ENCODE data around the gene PELI2. TPM values are rescaled to one million over a fixed set of nuclear protein-coding genes. Genes with fewer than 3 reads are reported as not detected.

The PELI2 gene
- total and polyA plus RNA-seq, 5 experiments from 2014 or later = 0.91 to 14.1 (median 1.9) TPM

DNA sequence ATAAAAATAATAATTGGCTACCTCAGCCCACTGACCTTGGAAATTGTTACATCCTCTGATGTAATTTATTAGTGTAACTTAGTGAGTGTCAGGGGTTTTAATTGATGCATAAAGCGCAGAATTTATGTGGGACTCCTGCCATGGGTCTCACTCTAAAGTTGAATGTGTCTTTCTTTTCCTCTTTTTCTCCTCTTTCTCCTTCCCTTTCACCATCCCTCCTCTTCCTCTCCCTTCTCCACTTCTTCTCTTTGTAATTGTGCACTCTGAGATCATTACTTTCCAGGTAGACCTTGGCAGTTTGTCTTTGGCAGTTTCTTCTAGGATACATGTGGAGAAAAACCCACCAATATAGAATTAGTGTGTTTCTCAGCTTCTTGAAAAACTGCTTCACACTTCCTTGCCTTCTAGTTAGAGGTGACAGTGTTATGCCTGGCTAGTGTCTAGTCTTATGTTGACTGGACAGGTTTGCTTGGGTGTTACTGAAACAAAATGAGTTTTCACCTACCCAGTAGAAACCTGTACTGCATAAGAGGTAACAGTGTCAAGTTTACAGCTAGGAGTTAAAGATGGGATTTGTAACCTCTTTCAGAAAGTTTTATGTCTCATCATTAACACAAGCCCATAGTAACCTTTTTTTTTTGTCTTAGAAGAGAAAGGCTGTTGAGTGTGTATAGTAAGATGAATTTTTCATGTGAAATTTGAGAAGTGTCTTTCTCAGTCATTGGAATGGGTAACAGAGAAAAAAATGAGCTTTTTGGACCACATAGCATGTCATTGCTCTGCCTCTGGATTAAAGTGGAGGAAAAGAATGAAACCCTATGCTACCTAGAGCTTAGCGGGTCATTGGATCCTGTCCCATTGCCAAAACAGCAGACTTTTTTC lies 18.6 kb downstream of the PELI2 start:
- H3K4me3 Mint-ChIP-seq = no peak overlapping the region
- no peak for DNase-seq
- no peaks in the 10 kb centered on the region for H3K9me3 Mint-ChIP-seq
- H3K27ac Mint-ChIP-seq = peak overlapping the region in 1 of 10 donors; percentile 19
- ATAC-seq = no peak
- H3K36me3 Mint-ChIP-seq = no peaks in the 10 kb centered on the region
- POLR2A ChIA-PET = interaction anchor here (1.0 kb wide), 1 partner anchor 19 kb away, joined by 3 read pairs; the partner anchor contains the start of gene PELI2
- H3K27me3 Mint-ChIP-seq = peaks cover 0 to 30% (median 8%) of the 10 kb centered on the region in 5 donors
- H3K4me1 Mint-ChIP-seq = peaks cover 12 to 39% (median 24%) of the 10 kb centered on the region in 4 donors

DNA sequence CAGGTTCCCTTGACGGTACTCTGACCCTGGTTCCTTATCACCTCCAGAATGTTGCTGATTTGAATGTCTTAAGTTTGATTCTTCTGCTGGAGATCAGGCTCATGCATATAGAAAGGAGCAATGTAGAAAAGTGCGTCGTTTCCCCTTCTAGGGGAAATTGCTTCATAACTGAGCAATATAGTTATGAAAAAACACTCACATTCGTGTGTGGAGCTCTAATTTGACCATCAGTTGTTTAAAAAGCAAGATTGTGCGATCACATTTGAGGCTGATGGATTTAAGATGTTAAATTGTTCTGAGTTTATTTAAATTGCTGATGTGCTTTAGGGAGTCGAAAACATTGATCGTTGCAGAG lies 19.2 kb downstream of the PELI2 start:
- H3K4me1 Mint-ChIP-seq = peaks cover 12 to 34% (median 23%) of the 10 kb centered on the region in 4 donors
- ATAC-seq = no peak
- H3K4me3 Mint-ChIP-seq = no peak overlapping the region

DNA sequence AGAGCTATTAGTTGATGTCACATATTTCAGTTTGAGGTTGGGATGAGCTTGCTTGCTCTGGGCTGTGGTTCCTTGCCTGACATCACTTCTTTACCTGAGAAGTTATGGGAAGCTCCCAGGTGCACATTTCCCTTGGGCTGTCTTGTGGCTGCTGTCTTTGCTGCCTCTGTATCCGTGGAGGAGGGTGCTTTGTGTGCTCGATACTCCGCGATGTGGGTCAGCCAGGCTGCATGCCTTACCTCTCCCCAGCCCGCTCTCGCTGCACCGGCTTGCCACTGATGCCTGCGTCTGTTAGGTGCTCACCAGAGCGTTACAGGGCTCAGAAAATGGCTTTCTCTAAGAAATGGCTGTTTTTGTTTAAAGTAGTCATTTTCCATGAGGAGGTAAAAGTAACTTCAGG lies 19.6 kb downstream of the PELI2 start:
- Mint-ChIP-seq H3K4me3 (no peak overlapping the region), H3K27ac (no peak overlapping the region), H3K4me1 (peaks cover 10 to 31% (median 22%) of the 10 kb centered on the region in 4 donors), H3K27me3 (peaks cover 0 to 30% (median 8%) of the 10 kb centered on the region in 5 donors), H3K36me3 (no peaks in the 10 kb centered on the region), H3K9me3 (no peaks in the 10 kb centered on the region)
- POLR2A ChIA-PET = interaction anchor here (1.0 kb wide), 1 partner anchor 18 kb away, joined by 3 read pairs; no protein-coding TSS in a partner anchor
- ATAC-seq (no peak), DNase-seq (no peak)

More for the DNA sequence above, 19.2 kb downstream of the PELI2 start:
- POLR2A ChIA-PET = interaction anchor here (1.0 kb wide), 1 partner anchor 19 kb away, joined by 3 read pairs; the partner anchor contains the start of gene PELI2
- H3K27me3 Mint-ChIP-seq = peaks cover 0 to 30% (median 8%) of the 10 kb centered on the region in 5 donors
- H3K9me3 Mint-ChIP-seq = no peaks in the 10 kb centered on the region
- H3K27ac Mint-ChIP-seq = peak overlapping the region in 1 of 10 donors; percentile 19
- no peak for DNase-seq
- H3K36me3 Mint-ChIP-seq = no peaks in the 10 kb centered on the region

DNA sequence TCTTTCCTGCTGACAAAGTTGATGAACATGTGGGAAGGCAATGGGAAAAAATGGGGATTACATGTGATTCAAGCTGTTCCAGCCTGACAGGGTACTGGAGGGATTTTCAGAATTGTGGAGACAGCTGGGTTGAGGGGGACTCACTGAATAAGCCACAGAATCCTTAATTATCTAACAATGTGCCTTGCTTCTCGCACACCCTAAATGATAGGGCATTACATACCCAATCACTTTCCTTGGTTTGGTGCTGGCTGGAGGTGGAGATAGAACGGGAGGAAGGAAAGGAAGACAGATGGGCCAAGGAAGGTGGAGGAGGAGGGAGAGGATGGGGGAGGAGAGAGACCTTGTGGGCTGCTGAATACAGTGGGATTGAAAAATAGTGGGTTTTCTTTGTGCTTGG lies 20.7 kb downstream of the PELI2 start:
- POLR2A ChIA-PET = no interaction called here
- Mint-ChIP-seq H3K4me1 (peaks cover 10 to 31% (median 24%) of the 10 kb centered on the region in 4 donors), H3K36me3 (no peaks in the 10 kb centered on the region), H3K9me3 (no peaks in the 10 kb centered on the region), H3K27me3 (peaks cover 0 to 30% (median 5%) of the 10 kb centered on the region in 5 donors), H3K27ac (no peak overlapping the region), H3K4me3 (no peak overlapping the region)
- ATAC-seq (no peak), DNase-seq (no peak)

DNA sequence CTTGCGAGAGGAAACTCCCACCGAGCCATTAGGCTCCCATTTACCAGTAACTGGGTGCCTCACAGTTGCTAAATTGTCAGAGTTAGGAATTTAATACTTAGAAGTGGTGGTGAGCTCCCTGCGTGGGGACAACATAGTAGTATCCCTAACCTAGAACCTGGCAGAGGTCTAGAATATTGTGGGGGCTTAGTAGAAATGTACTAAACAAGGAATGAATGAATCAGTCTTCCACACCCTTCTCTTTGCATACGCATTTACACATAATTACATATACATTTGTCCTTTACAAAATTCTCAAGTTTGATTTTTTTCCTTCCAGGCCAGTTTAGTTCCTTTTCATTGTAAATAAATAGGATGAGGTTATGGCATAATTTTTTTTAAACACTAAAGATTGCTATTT lies 24.1 kb downstream of the PELI2 start:
- Mint-ChIP-seq H3K27ac (no peak overlapping the region), H3K36me3 (no peaks in the 10 kb centered on the region), H3K9me3 (no peaks in the 10 kb centered on the region), H3K4me3 (no peak overlapping the region), H3K27me3 (peaks cover 0 to 7% (median 2%) of the 10 kb centered on the region in 5 donors), H3K4me1 (peaks cover 8 to 27% (median 22%) of the 10 kb centered on the region in 4 donors)
- POLR2A ChIA-PET = no interaction called here
- ATAC-seq (no peak), DNase-seq (no peak)

DNA sequence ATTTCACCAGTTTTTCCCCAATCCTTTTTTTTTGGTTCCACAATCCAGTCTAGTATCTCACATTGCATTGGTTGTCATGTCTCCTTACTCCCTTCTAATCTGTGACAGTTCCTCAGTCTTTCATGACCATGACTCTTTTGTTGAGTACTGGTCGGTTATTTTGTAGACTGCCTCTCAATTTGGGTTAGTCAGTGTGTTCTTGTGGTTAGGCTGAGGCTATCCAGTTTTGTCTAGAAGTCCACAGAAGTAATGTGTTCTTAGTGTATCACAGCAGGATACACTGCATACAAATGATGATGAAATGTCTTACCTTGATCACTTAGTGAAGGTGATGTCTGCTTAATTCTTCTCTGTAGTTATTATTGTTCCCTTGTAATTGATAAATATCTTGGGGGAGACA lies 24.8 kb downstream of the PELI2 start:
- Mint-ChIP-seq H3K4me1 (peaks cover 6 to 31% (median 21%) of the 10 kb centered on the region in 4 donors), H3K27me3 (peaks cover 0 to 7% (median 2%) of the 10 kb centered on the region in 5 donors), H3K9me3 (no peaks in the 10 kb centered on the region), H3K27ac (no peak overlapping the region), H3K36me3 (no peaks in the 10 kb centered on the region), H3K4me3 (no peak overlapping the region)
- POLR2A ChIA-PET = no interaction called here
- DNase-seq = no peak
- no peak for ATAC-seq

DNA sequence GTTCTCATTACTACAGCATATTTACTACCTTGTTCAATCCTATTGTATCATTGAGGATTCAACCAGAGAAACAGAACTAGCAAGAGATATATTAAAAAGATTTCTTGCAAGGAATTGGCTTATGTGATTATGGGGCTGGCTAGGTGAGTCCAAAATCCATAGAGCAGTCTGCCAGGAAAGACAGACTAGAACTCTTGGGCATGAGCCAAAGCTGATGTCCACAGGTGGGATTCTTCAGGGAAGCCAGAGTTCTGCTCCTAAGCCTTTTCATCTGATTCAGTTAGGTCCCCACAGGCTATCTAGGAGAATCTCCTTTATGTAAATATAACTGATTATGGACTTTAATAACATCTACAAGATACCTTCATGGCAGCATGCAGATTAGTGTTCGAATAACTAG lies 26.0 kb downstream of the PELI2 start:
- no peak overlapping the region for H3K4me3 Mint-ChIP-seq
- ATAC-seq (no peak), DNase-seq (no peak)
- H3K36me3 Mint-ChIP-seq = no peaks in the 10 kb centered on the region
- POLR2A ChIA-PET = no interaction called here
- H3K27ac Mint-ChIP-seq = no peak overlapping the region
- peaks cover 11 to 37% (median 24%) of the 10 kb centered on the region in 4 donors for H3K4me1 Mint-ChIP-seq
- H3K27me3 Mint-ChIP-seq = peaks cover 0 to 7% (median 1%) of the 10 kb centered on the region in 5 donors
- H3K9me3 Mint-ChIP-seq = no peaks in the 10 kb centered on the region

DNA sequence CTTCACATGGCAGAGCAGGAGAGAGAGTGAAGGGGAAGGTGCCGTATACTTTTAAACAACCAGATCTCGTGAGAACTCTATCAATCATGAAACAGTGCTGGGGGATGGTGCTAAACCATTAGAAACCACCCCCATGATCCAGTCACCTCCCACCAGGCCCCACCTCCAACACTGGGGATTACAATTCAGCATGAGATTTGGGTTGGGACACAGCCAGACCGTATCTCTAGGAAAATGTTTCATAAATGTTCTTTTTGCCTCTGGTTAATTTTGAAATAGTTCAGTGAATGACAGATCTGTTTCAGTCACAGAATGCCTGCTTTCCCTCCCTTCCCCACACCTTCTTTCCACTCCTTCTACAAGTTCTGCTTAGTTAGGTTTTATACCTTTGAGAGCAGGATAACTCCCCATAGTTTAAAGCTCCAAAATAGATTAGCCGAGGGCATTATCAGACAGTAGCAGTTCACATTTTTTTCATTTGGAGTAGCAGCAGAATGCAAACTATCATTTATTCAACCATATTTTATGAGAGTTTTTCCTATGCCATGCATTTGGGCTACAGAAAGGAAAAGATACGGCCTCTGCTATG lies 27.1 kb downstream of the PELI2 start:
- Mint-ChIP-seq H3K36me3 (no peaks in the 10 kb centered on the region), H3K9me3 (no peaks in the 10 kb centered on the region), H3K4me1 (peaks cover 14 to 46% (median 23%) of the 10 kb centered on the region in 4 donors), H3K27ac (peak overlapping the region in 1 of 10 donors; percentile 37), H3K27me3 (peaks cover 0 to 5% (median 1%) of the 10 kb centered on the region in 5 donors), H3K4me3 (no peak overlapping the region)
- DNase-seq (no peak), ATAC-seq (no peak)
- POLR2A ChIA-PET = no interaction called here

DNA sequence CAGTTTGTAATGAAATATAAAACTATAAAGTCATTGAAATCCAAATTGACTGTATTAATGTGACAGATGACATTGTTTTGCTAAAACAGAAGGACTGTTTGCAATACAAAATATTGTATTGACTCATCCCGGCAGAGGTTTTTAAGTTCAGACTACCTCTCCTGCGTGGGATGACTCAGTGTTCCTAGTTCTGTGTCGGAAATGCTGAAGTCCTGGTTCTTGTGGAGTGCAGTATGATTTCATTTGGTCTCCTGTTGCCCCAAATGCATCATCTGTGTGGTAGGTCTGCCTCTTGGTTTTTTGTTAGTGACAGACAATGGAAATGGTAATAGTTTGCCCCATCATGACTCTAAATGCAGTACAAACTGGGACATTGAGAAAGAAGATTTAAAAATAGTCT lies 27.8 kb downstream of the PELI2 start:
- Mint-ChIP-seq H3K9me3 (no peaks in the 10 kb centered on the region), H3K4me3 (no peak overlapping the region), H3K36me3 (no peaks in the 10 kb centered on the region), H3K27ac (no peak overlapping the region), H3K27me3 (peaks cover 0 to 4% (median 0%) of the 10 kb centered on the region in 5 donors), H3K4me1 (peaks cover 14 to 52% (median 27%) of the 10 kb centered on the region in 4 donors)
- POLR2A ChIA-PET = no interaction called here
- ATAC-seq = no peak
- DNase-seq = no peak

DNA sequence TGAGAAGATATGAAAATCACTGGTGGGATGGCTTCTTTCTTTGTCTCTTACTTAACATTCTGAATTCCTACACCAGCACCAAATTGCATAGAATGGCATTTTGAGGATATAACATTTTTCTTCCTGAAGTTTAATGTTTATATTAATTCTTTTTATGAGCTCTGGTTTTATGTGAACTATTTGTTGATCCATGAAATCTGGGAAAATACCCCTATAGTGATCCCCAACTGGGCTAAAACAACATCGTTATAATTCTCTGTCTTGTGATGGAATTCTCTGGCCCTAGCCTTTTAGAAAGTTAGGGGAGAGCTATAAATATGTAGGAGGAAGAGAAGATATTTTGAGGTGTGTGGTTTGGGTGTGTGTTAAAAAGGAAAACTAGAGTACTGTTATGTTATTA lies 29.2 kb downstream of the PELI2 start:
- no peak for DNase-seq
- Mint-ChIP-seq H3K27me3 (peaks cover 0 to 4% (median 0%) of the 10 kb centered on the region in 5 donors), H3K4me3 (no peak overlapping the region), H3K9me3 (no peaks in the 10 kb centered on the region), H3K27ac (no peak overlapping the region), H3K4me1 (peaks cover 17 to 57% (median 31%) of the 10 kb centered on the region in 4 donors), H3K36me3 (no peaks in the 10 kb centered on the region)
- POLR2A ChIA-PET = no interaction called here
- ATAC-seq = no peak

DNA sequence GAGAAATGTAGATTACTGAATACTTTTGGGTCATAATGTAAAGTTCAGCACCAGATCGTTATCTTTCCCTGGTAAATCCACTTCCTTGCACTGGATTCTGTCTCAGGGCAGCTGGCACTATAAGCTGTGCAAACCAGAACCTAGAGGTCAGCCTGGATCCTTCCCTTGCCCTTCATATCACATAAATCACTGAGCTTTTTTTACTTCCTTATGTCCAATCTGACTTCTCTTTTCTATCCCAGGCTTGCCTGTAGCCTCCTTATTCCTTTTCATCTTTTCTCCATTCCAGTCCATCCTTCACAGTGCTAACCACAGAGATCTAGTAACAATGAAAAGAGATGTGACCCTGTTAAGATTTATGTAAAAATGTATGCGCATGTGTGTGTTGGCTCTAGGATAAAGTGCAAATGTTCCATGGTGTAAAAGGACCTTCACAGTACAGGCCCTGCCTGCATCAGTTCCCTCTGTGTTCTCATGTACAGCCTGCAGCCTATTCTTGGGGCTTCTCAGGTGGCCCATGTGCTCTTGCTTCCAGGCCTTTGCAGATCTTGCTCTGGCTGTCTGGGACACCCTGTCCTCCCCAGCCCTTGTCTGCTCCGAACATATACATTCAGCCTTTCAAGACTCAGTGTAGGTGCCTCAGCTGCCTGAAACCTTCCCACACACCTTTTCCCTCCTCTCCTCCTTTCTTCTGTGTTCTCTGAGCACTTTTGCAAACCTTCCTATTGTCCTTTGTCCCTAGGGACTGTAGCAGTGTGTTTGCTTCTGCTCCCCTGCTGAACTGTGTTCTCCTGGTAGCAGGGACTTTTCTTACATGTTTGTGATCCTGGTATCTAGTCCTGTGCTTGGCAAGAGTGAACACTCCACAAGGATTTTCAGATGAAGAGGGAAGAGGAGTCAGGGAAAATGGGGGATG lies 30.0 kb downstream of the PELI2 start:
- ATAC-seq = no peak

DNA sequence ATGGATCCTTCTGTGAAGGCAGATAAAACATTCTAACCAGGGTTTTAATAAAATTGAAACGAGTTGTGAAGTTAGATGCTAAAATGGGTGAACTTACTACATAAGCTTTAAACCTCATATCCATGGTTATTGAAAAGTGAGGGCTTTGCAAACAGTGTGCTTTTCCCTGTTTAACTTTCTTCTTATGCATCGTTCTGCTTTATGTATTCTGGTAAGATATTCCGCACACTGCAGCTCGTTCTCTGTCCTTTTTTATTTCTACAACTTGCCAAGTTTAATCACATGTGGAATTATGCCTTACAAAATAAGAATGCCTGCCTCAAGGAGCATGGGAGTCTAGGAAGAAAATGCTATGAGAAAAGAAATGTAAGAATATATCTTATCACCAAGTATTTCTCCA lies 30.9 kb downstream of the PELI2 start:
- Mint-ChIP-seq H3K27ac (no peak overlapping the region), H3K4me1 (peaks cover 17 to 56% (median 29%) of the 10 kb centered on the region in 4 donors), H3K36me3 (no peaks in the 10 kb centered on the region), H3K9me3 (no peaks in the 10 kb centered on the region), H3K4me3 (no peak overlapping the region), H3K27me3 (peaks cover 0 to 3% (median 0%) of the 10 kb centered on the region in 5 donors)
- POLR2A ChIA-PET = interaction anchor here (0.9 kb wide), 1 partner anchor 31 kb away, joined by 4 read pairs; the partner anchor contains the start of gene PELI2
- DNase-seq = no peak
- ATAC-seq = no peak

More for the DNA sequence above, 30.0 kb downstream of the PELI2 start:
- no peak for DNase-seq
- H3K27me3 Mint-ChIP-seq = peaks cover 0 to 3% (median 0%) of the 10 kb centered on the region in 5 donors
- peak overlapping the region in 4 of 10 donors; percentile 7 to 59 (median 22) for H3K4me3 Mint-ChIP-seq
- no peaks in the 10 kb centered on the region for H3K9me3 Mint-ChIP-seq
- H3K36me3 Mint-ChIP-seq = no peaks in the 10 kb centered on the region
- H3K27ac Mint-ChIP-seq = no peak overlapping the region
- peaks cover 17 to 55% (median 29%) of the 10 kb centered on the region in 4 donors for H3K4me1 Mint-ChIP-seq
- POLR2A ChIA-PET = interaction anchor here (0.9 kb wide), 1 partner anchor 30 kb away, joined by 4 read pairs; the partner anchor contains the start of gene PELI2

All from naive thymus-derived CD8-positive, alpha-beta T cell (primary cell).